GM23338 (cell line): Measurements from ENCODE around the gene DDA1. TPM values are rescaled to one million over a fixed set of nuclear protein-coding genes. Genes with fewer than 3 reads are reported as not detected.

Experiments used
- ATAC-seq: fragments of 200-7000 bp; cut with Tn5 transposase; 3 replicates; pipeline ENCODE4 v1.9.1; 2020
- DNase-seq: peaks from one replicate; pipeline ENCODE4 v3.0.0-alpha.2; 2015; ENCODE audit warnings: low spot score
- H2AFZ ChIP-seq: fragments of 200-600 bp; sonication (generic); 2 replicates; pipeline ENCODE4 v1.8.0; 2016; ENCODE audit warnings: antibody characterized with exemption, mild to moderate bottlenecking, moderate library complexity
- H3F3A ChIP-seq: fragments of 200-600 bp; sonication (generic); replicated peaks from 2 replicates; pipeline ENCODE4 v1.8.0; 2017; ENCODE audit warnings: antibody characterized with exemption, mixed run types, low read depth
- H3K27ac ChIP-seq: fragments of 200-600 bp; sonication (generic); 2 replicates; pipeline ENCODE4 v1.6.1; 2016; ENCODE audit warnings: low read depth
- H3K27me3 ChIP-seq: fragments of 200-600 bp; sonication (generic); 2 replicates; pipeline ENCODE4 v1.8.0; 2016; ENCODE audit warnings: mild to moderate bottlenecking, mixed run types, moderate library complexity; ENCODE audit not compliant: insufficient read depth
- H3K36me3 ChIP-seq: fragments of 200-600 bp; sonication (generic); 2 replicates; pipeline ENCODE4 v1.8.0; 2016; ENCODE audit warnings: mild to moderate bottlenecking; ENCODE audit not compliant: insufficient read depth
- H3K4me1 ChIP-seq: fragments of 200-600 bp; sonication (generic); 2 replicates; pipeline ENCODE4 v1.8.0; 2016; ENCODE audit warnings: mild to moderate bottlenecking, moderate library complexity; ENCODE audit not compliant: insufficient read depth
- H3K4me2 ChIP-seq: fragments of 200-600 bp; sonication (generic); 2 replicates; pipeline ENCODE4 v1.7.1; 2017; ENCODE audit warnings: mixed run types
- H3K4me3 ChIP-seq: fragments of 200-600 bp; sonication (generic); 2 replicates; pipeline ENCODE4 v1.6.1; 2016; ENCODE audit warnings: mixed run types
- H3K79me2 ChIP-seq: fragments of 200-600 bp; sonication (generic); replicated peaks from 2 replicates; pipeline ENCODE4 v1.8.0; 2017; ENCODE audit warnings: mild to moderate bottlenecking; ENCODE audit not compliant: insufficient read depth
- H3K9me2 ChIP-seq: fragments of 200-600 bp; sonication (generic); 2 replicates; pipeline ENCODE4 v1.8.0; 2017; ENCODE audit not compliant: insufficient read depth
- H4K20me1 ChIP-seq: fragments of 200-600 bp; sonication (generic); replicated peaks from 2 replicates; pipeline ENCODE4 v1.8.0; 2017; ENCODE audit warnings: mild to moderate bottlenecking; ENCODE audit not compliant: insufficient read depth
- H3K27ac Mint-ChIP-seq: 2 replicates; pipeline ENCODE4 v1.8.0; 2020; ENCODE audit warnings: inconsistent platforms, mild to moderate bottlenecking, moderate library complexity, mixed read lengths
- H3K27me3 Mint-ChIP-seq: 3 replicates; pipeline ENCODE4 v1.8.0; 2022; ENCODE audit warnings: low read depth, mild to moderate bottlenecking, moderate library complexity, mixed read lengths, inconsistent platforms; ENCODE audit not compliant: insufficient read depth, poor library complexity
- H3K36me3 Mint-ChIP-seq: 3 replicates; pipeline ENCODE4 v1.8.0; 2021; ENCODE audit warnings: low read depth, mild to moderate bottlenecking, inconsistent platforms, moderate library complexity, mixed read lengths
- H3K4me1 Mint-ChIP-seq: 3 replicates; pipeline ENCODE4 v1.8.0; 2020; ENCODE audit warnings: mild to moderate bottlenecking, inconsistent platforms, mixed read lengths
- H3K4me3 Mint-ChIP-seq: 3 replicates; pipeline ENCODE4 v1.8.0; 2021; ENCODE audit warnings: moderate library complexity, mild to moderate bottlenecking, inconsistent platforms, mixed read lengths
- H3K9me3 Mint-ChIP-seq: 3 replicates; pipeline ENCODE4 v1.8.0; 2020; ENCODE audit warnings: moderate library complexity, mild to moderate bottlenecking, inconsistent platforms, mixed read lengths
- CREB1 ChIP-seq: fragments of 250-450 bp; sonication (Bioruptor Pico); IDR thresholded peaks from 2 replicates; pipeline ENCODE4 v1.5.0; 2020; ENCODE audit warnings: low read depth, mild to moderate bottlenecking, moderate library complexity
- EZH2 ChIP-seq: fragments of 200-600 bp; sonication (generic); IDR thresholded peaks from one replicate; pipeline ENCODE4 v1.8.0; 2017; ENCODE audit warnings: antibody characterized with exemption, mild to moderate bottlenecking, low read depth; ENCODE audit not compliant: unreplicated experiment
- EZH2phosphoT487 ChIP-seq: fragments of 200-600 bp; sonication (generic); IDR thresholded peaks from one replicate; pipeline ENCODE4 v1.8.1; 2018; ENCODE audit warnings: antibody characterized with exemption; ENCODE audit not compliant: unreplicated experiment
- NANOG ChIP-seq: IDR thresholded peaks from 2 replicates; pipeline ENCODE4 v1.6.1; 2016; ENCODE audit warnings: antibody characterized with exemption, borderline replicate concordance
- POLR2AphosphoS5 ChIP-seq: IDR thresholded peaks from 2 replicates; pipeline ENCODE4 v1.6.1; 2016; ENCODE audit warnings: antibody characterized with exemption, low read depth
- STAT1 ChIP-seq: IDR thresholded peaks from one replicate; pipeline ENCODE4 v1.6.1; 2016; ENCODE audit warnings: antibody characterized with exemption; ENCODE audit not compliant: unreplicated experiment
- ZNF114 ChIP-seq: fragments of 250-450 bp; sonication (Bioruptor Pico); IDR thresholded peaks from 2 replicates; pipeline ENCODE4 v1.5.0; 2020; ENCODE audit warnings: mild to moderate bottlenecking, moderate library complexity
- ZNF331 ChIP-seq: fragments of 250-450 bp; sonication (Bioruptor Pico); IDR thresholded peaks from 2 replicates; pipeline ENCODE4 v1.5.0; 2020; ENCODE audit warnings: low read depth, mild to moderate bottlenecking, moderate library complexity
- polyA plus RNA-seq: library from polyadenylated mRNA; unstranded; fragments of >200 nt; fragmentation: Nextera tagmentation; extraction: Ambion mirVana; gene quantifications from 2 replicates; pipeline ENCODE4 v1.2.1, GENCODE V29; 2016
- total RNA-seq: library from RNA; depleted of rRNA; stranded (reverse); fragments of >200 nt; shearing (Covaris generic); gene quantifications from 2 replicates; pipeline ENCODE4 v1.2.3, GENCODE V29; 2014
- TF ChIP-seq, protein P1 (sequence below): fragments of 250-450 bp; sonication (Bioruptor Pico); IDR thresholded peaks from 2 replicates; pipeline ENCODE4 v1.5.0; 2020; ENCODE audit warnings: mild to moderate bottlenecking, moderate library complexity
- TF ChIP-seq, protein P2 (sequence below): IDR thresholded peaks from 2 replicates; pipeline ENCODE4 v1.6.1; 2016; ENCODE audit warnings: antibody characterized with exemption

The DDA1 gene
- total and polyA plus RNA-seq, 2 experiments from 2014 or later: 34.6 to 107 TPM

DNA sequence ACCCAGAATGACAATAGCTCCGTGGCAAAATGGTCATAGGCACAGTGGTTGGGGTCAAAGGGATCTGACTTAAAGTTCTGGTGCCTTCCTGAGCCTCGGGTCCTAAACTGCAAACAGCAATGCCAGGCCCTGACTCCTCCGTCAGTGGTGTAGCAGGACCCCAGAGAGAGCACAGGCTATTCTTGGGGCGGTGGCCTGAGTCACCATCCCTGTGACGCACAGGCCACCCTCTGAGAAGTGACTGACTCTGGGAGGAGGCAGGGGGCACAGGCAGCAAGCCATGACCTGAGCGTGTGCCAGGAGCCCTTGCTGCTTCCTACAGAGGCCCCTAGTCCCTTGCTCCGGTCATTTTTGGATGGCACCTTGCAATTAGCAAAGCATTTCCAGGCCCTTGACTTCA is 49.0 kb downstream of the DDA1 start:
- Histone ChIP-seq H3K36me3 (no peaks in the 10 kb centered on the region), H2AFZ (no peak overlapping the region), H3K4me1 (no peaks in the 10 kb centered on the region), H3K9me2 (no peaks in the 10 kb centered on the region), H3K27ac (no peak overlapping the region), H3K79me2 (no peaks in the 10 kb centered on the region), H4K20me1 (no peaks in the 10 kb centered on the region), H3K27me3 (no peaks in the 10 kb centered on the region), H3K4me2 (no peak overlapping the region), H3K4me3 (no peak overlapping the region), H3F3A (no peaks in the 10 kb centered on the region)
- Mint-ChIP-seq H3K36me3 (no peaks in the 10 kb centered on the region), H3K4me1 (peaks cover 3% of the 10 kb centered on the region; the same call in 2 of the 3 replicates), H3K9me3 (no peaks in the 10 kb centered on the region), H3K4me3 (no peak overlapping the region), H3K27me3 (peaks cover 8% of the 10 kb centered on the region), H3K27ac (no peak overlapping the region)
- ATAC-seq (no peak), DNase-seq (no peak)
- TF ChIP-seq ZNF114 (CRISPR knock-in tag) (no peak), NANOG (no peak)

DNA sequence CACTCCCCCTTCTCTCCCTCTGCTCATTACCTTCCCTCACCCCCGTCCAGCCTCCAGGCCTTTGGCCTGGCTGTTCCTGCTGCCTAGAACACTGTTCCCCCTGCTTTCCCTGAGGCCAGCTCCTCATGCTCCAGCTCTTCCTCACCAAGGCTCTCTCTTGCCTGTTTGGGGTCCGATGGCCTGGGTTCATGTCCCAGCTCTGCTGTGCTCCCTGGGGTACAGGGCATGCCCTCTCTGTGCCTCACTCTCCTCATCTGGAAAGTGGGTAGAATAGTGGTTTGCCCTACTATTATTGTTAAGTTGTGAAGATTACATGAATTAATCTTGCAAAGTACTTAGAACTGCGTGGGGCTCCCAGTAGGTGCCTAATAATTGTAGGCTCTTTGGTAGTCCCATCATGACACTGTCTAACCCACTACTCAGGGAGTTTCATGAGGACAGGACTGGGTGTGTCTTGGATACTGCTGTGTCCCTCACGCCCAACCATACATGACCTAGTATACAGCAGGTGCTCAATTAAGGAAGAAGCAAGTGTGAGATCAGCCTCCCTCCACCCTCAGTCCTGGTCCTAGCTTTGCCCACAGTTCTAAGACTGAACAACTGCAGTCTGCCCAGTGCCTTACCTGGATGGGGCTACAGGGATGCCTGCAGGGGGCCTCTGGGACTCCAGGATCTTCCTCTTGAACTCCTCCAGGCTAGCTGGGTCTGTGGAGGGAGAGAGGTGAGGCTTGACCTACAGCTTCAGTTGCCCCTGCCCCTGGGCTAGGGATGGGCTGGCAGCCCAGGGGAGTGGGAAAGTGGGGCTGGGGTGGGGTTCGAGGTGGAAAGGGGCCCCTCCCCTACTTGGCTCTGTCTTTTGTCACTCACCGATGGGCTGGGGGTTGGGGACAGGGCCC is 50.8 kb downstream of the DDA1 start:
- H4K20me1 ChIP-seq: no peaks in the 10 kb centered on the region
- no peaks in the 10 kb centered on the region for H3K79me2 ChIP-seq
- H3K27me3 Mint-ChIP-seq: peaks cover 7% of the 10 kb centered on the region
- no peaks in the 10 kb centered on the region for H3K4me1 Mint-ChIP-seq
- no peaks in the 10 kb centered on the region for H3K36me3 Mint-ChIP-seq
- H3K9me2 ChIP-seq: no peaks in the 10 kb centered on the region
- no peak for ATAC-seq
- no peak overlapping the region for H3K27ac ChIP-seq
- H3K4me1 ChIP-seq: no peaks in the 10 kb centered on the region
- H3K27me3 ChIP-seq: no peaks in the 10 kb centered on the region
- H3K4me2 ChIP-seq: no peak overlapping the region
- no peak for TF ChIP-seq ZNF331 (CRISPR knock-in tag)
- TF ChIP-seq EZH2phosphoT487: no peak
- no peak for TF ChIP-seq ZNF114 (CRISPR knock-in tag)
- no peak for TF ChIP-seq NANOG
- TF ChIP-seq POLR2AphosphoS5: no peak
- TF ChIP-seq, protein P1, sequence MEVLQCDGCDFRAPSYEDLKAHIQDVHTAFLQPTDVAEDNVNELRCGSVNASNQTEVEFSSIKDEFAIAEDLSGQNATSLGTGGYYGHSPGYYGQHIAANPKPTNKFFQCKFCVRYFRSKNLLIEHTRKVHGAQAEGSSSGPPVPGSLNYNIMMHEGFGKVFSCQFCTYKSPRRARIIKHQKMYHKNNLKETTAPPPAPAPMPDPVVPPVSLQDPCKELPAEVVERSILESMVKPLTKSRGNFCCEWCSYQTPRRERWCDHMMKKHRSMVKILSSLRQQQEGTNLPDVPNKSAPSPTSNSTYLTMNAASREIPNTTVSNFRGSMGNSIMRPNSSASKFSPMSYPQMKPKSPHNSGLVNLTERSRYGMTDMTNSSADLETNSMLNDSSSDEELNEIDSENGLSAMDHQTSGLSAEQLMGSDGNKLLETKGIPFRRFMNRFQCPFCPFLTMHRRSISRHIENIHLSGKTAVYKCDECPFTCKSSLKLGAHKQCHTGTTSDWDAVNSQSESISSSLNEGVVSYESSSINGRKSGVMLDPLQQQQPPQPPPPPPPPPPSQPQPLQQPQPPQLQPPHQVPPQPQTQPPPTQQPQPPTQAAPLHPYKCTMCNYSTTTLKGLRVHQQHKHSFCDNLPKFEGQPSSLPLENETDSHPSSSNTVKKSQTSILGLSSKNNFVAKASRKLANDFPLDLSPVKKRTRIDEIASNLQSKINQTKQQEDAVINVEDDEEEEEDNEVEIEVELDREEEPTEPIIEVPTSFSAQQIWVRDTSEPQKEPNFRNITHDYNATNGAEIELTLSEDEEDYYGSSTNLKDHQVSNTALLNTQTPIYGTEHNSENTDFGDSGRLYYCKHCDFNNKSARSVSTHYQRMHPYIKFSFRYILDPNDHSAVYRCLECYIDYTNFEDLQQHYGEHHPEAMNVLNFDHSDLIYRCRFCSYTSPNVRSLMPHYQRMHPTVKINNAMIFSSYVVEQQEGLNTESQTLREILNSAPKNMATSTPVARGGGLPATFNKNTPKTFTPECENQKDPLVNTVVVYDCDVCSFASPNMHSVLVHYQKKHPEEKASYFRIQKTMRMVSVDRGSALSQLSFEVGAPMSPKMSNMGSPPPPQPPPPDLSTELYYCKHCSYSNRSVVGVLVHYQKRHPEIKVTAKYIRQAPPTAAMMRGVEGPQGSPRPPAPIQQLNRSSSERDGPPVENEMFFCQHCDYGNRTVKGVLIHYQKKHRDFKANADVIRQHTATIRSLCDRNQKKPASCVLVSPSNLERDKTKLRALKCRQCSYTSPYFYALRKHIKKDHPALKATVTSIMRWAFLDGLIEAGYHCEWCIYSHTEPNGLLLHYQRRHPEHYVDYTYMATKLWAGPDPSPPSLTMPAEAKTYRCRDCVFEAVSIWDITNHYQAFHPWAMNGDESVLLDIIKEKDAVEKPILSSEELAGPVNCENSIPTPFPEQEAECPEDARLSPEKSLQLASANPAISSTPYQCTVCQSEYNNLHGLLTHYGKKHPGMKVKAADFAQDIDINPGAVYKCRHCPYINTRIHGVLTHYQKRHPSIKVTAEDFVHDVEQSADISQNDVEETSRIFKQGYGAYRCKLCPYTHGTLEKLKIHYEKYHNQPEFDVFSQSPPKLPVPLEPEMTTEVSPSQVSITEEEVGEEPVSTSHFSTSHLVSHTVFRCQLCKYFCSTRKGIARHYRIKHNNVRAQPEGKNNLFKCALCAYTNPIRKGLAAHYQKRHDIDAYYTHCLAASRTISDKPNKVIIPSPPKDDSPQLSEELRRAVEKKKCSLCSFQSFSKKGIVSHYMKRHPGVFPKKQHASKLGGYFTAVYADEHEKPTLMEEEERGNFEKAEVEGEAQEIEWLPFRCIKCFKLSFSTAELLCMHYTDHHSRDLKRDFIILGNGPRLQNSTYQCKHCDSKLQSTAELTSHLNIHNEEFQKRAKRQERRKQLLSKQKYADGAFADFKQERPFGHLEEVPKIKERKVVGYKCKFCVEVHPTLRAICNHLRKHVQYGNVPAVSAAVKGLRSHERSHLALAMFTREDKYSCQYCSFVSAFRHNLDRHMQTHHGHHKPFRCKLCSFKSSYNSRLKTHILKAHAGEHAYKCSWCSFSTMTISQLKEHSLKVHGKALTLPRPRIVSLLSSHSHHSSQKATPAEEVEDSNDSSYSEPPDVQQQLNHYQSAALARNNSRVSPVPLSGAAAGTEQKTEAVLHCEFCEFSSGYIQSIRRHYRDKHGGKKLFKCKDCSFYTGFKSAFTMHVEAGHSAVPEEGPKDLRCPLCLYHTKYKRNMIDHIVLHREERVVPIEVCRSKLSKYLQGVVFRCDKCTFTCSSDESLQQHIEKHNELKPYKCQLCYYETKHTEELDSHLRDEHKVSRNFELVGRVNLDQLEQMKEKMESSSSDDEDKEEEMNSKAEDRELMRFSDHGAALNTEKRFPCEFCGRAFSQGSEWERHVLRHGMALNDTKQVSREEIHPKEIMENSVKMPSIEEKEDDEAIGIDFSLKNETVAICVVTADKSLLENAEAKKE (CRISPR knock-in tag): no peak
- TF ChIP-seq CREB1 (CRISPR knock-in tag): no peak
- TF ChIP-seq, protein P2, sequence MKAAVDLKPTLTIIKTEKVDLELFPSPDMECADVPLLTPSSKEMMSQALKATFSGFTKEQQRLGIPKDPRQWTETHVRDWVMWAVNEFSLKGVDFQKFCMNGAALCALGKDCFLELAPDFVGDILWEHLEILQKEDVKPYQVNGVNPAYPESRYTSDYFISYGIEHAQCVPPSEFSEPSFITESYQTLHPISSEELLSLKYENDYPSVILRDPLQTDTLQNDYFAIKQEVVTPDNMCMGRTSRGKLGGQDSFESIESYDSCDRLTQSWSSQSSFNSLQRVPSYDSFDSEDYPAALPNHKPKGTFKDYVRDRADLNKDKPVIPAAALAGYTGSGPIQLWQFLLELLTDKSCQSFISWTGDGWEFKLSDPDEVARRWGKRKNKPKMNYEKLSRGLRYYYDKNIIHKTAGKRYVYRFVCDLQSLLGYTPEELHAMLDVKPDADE: no peak
- no peak for TF ChIP-seq EZH2
- TF ChIP-seq STAT1: no peak
- no peaks in the 10 kb centered on the region for H3K9me3 Mint-ChIP-seq
- no peak for DNase-seq
- H2AFZ ChIP-seq: no peak overlapping the region
- no peaks in the 10 kb centered on the region for H3K36me3 ChIP-seq
- H3K4me3 Mint-ChIP-seq: no peak overlapping the region; the same call in 2 of the 3 replicates
- H3F3A ChIP-seq: no peaks in the 10 kb centered on the region
- no peak overlapping the region for H3K4me3 ChIP-seq
- no peak overlapping the region for H3K27ac Mint-ChIP-seq
